SU-DHL-6 (cell line): ENCODE data around the gene ARG2.

Source experiments
- H2AFZ ChIP-seq: fragments of 200-600 bp; sonication (generic); 2 replicates; pipeline ENCODE4 v1.6.1; 2014; ENCODE audit warnings: low read depth, mild to moderate bottlenecking, moderate library complexity, mixed read lengths, antibody characterized with exemption, low read length; ENCODE audit not compliant: severe bottlenecking
- H3F3A ChIP-seq: fragments of 200-600 bp; shearing (Covaris generic); 2 replicates; pipeline ENCODE4 v1.6.0; 2016; ENCODE audit warnings: antibody characterized with exemption, mild to moderate bottlenecking; ENCODE audit not compliant: insufficient read depth
- H3K27ac ChIP-seq: fragments of 200-600 bp; sonication (generic); 2 replicates; pipeline ENCODE4 v1.5.1; 2016; ENCODE audit warnings: low read depth, mild to moderate bottlenecking, low read length, moderate library complexity, mixed read lengths
- H3K27me3 ChIP-seq: fragments of 200-600 bp; sonication (generic), shearing (Covaris generic); 2 replicates; pipeline ENCODE4 v1.6.0; 2014; ENCODE audit warnings: mild to moderate bottlenecking, low read length
- H3K36me3 ChIP-seq: fragments of 200-600 bp; sonication (generic); 2 replicates; pipeline ENCODE4 v1.6.1; 2014; ENCODE audit warnings: mild to moderate bottlenecking, low read length, mixed read lengths
- H3K4me2 ChIP-seq: fragments of 300-600, 200-600 bp; shearing (Covaris generic), sonication (generic); 2 replicates; pipeline ENCODE4 v1.6.0; 2014; ENCODE audit warnings: low read length, low read depth, mild to moderate bottlenecking; ENCODE audit not compliant: poor library complexity, severe bottlenecking
- H3K4me3 ChIP-seq: fragments of 200-600 bp; sonication (generic); 2 replicates; pipeline ENCODE4 v1.5.1; 2014; ENCODE audit warnings: antibody characterized with exemption, low read length, mild to moderate bottlenecking, mixed read lengths; ENCODE audit not compliant: insufficient read depth, poor library complexity, severe bottlenecking
- H3K79me2 ChIP-seq: fragments of 200-600 bp; sonication (generic); 2 replicates; pipeline ENCODE4 v1.6.1; 2014; ENCODE audit warnings: mild to moderate bottlenecking, low read length, moderate library complexity; ENCODE audit not compliant: insufficient read depth
- H3K9ac ChIP-seq: fragments of 200-600 bp; sonication (generic); 2 replicates; pipeline ENCODE4 v1.7.0; 2014; ENCODE audit warnings: mild to moderate bottlenecking, low read length
- H3K9me2 ChIP-seq: fragments of 200-600 bp; sonication (generic); replicated peaks from 2 replicates; pipeline ENCODE4 v1.6.1; 2014; ENCODE audit warnings: low read length; ENCODE audit not compliant: insufficient read depth
- H3K9me3 ChIP-seq: fragments of 200-600 bp; sonication (generic); 2 replicates; pipeline ENCODE4 v1.6.1; 2014; ENCODE audit warnings: low read length, mixed read lengths; ENCODE audit not compliant: insufficient read depth
- H4K20me1 ChIP-seq: fragments of 200-600 bp; sonication (generic); 2 replicates; pipeline ENCODE4 v1.6.1; 2014; ENCODE audit warnings: low read depth, mild to moderate bottlenecking, antibody characterized with exemption, low read length, moderate library complexity, mixed read lengths
- CTCF ChIP-seq: fragments of 200-600 bp; sonication (generic); IDR thresholded peaks from one replicate; pipeline ENCODE4 v1.5.1; 2017; ENCODE audit warnings: antibody characterized with exemption, mild to moderate bottlenecking, low read length, moderate library complexity; ENCODE audit not compliant: insufficient read depth, poor library complexity, severe bottlenecking
- EZH2phosphoT487 ChIP-seq: fragments of 200-600 bp; sonication (generic), shearing (Covaris generic); conservative IDR thresholded peaks from 2 replicates; pipeline ENCODE4 v1.6.1; 2018; ENCODE audit warnings: mild to moderate bottlenecking, antibody characterized with exemption, low read length, moderate library complexity, mixed read lengths

ARG2 gene

GRCh38 chr14:67610491-67610890 is 9.2 kb upstream of the ARG2 start:
- H3K9ac ChIP-seq: no peak overlapping the region
- no peak overlapping the region for H3K4me3 ChIP-seq
- H4K20me1 ChIP-seq: no peaks in the 10 kb centered on the region
- TF ChIP-seq CTCF: no peak
- TF ChIP-seq EZH2phosphoT487: no peak
- H3K36me3 ChIP-seq: no peaks in the 10 kb centered on the region
- H3F3A ChIP-seq: no peaks in the 10 kb centered on the region
- no peak overlapping the region for H2AFZ ChIP-seq
- no peaks in the 10 kb centered on the region for H3K79me2 ChIP-seq
- H3K27me3 ChIP-seq: no peaks in the 10 kb centered on the region
- no peak overlapping the region for H3K4me2 ChIP-seq
- H3K9me2 ChIP-seq: no peaks in the 10 kb centered on the region
- H3K9me3 ChIP-seq: no peaks in the 10 kb centered on the region
- H3K27ac ChIP-seq: no peak overlapping the region

GRCh38 chr14:67618617-67619063 is 1.1 kb upstream of the ARG2 start:
- Histone ChIP-seq H3F3A (peaks cover 10% of the 10 kb centered on the region; the same call in 1 of the 2 replicates), H3K27me3 (no peaks in the 10 kb centered on the region), H3K9ac (no peak overlapping the region), H3K4me2 (peak overlapping the region; percentile 69), H3K4me3 (no peak overlapping the region), H3K36me3 (no peaks in the 10 kb centered on the region), H3K9me2 (no peaks in the 10 kb centered on the region), H3K79me2 (no peaks in the 10 kb centered on the region), H3K27ac (no peak overlapping the region), H3K9me3 (no peaks in the 10 kb centered on the region), H2AFZ (no peak overlapping the region), H4K20me1 (no peaks in the 10 kb centered on the region)
- peak; percentile 75 for TF ChIP-seq CTCF
- TF ChIP-seq EZH2phosphoT487: no peak

GRCh38 chr14:67620217-67620785 is 581 bp downstream of the ARG2 start:
- peak overlapping the region; percentile 71 for H3K4me3 ChIP-seq
- peaks cover 10% of the 10 kb centered on the region; the same call in 1 of the 2 replicates for H3F3A ChIP-seq
- TF ChIP-seq CTCF (no peak), EZH2phosphoT487 (no peak)
- no peaks in the 10 kb centered on the region for H4K20me1 ChIP-seq
- H3K9ac ChIP-seq: peak overlapping the region; percentile 61
- no peaks in the 10 kb centered on the region for H3K9me2 ChIP-seq
- peak overlapping the region; percentile 86 for H2AFZ ChIP-seq
- no peaks in the 10 kb centered on the region for H3K36me3 ChIP-seq
- no peaks in the 10 kb centered on the region for H3K9me3 ChIP-seq
- H3K4me2 ChIP-seq: peak overlapping the region; percentile 69
- H3K79me2 ChIP-seq: no peaks in the 10 kb centered on the region
- no peaks in the 10 kb centered on the region for H3K27me3 ChIP-seq
- H3K27ac ChIP-seq: no peak overlapping the region
